ENCODE measurements around the gene VPS72.

VPS72 gene

DNA sequence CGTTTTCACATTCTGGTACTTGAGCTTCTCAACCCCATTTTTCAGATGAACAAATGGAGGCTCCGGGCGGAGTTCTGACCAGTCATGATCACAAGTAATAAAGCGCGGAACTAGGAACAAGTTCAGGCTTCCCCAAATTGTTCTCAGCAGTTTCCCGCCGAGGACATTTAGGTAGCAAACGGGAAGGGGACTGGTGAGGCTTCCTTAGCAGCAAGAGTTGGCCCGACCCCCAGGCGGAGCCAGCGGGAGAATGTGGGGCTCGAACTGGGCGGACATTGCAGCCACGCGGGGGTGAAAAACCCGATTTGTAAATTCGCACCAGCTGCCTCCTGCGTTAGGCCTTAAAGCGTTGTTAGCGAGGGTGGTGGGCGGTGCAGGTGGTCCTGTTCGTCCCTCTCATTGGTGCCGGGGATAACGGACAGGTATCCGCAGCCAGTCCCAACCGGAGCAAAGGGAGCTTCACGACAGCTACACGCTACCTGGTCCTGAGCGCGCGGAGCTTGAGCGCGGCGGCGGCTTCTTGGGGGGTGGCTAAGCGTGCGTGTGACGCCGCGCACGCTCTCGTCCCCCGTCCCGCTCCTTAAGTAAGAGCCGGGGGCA is 58.9 kb downstream of the VPS72 start:
- Mint-ChIP-seq H3K9me3 (no peaks in the 10 kb centered on the region), H3K27ac (peak overlapping the region; percentile 52)

GRCh38 chr1:151128800-151129199 is 61.2 kb downstream of the VPS72 start:
- Mint-ChIP-seq H3K27ac (no peak overlapping the region), H3K4me3 (no peak overlapping the region), H3K4me1 (ENCODE audit: low read depth) (peaks cover 10% of the 10 kb centered on the region), H3K36me3 (ENCODE audit: low read depth) (peaks cover 3% of the 10 kb centered on the region), H3K27me3 (ENCODE audit: low read depth) (no peaks in the 10 kb centered on the region), H3K9me3 (no peaks in the 10 kb centered on the region)
- DNase-seq (ENCODE audit: low spot score) = no peak

More for the DNA sequence above, 58.9 kb downstream of the VPS72 start:
- Mint-ChIP-seq H3K4me3 (peak overlapping the region; percentile 66), H3K27me3 (ENCODE audit: low read depth) (no peaks in the 10 kb centered on the region), H3K4me1 (ENCODE audit: low read depth) (peaks cover 10% of the 10 kb centered on the region), H3K36me3 (ENCODE audit: low read depth) (peaks cover 3% of the 10 kb centered on the region)
- peak; percentile 70 for DNase-seq (ENCODE audit: low spot score)

Measured in T-helper 2 cell treated with Interferon-gamma antibody and Interleukin-4, amounts not matched to agents 5 μg/mL and 100 μg/mL, for 36 hours (primary cell).